Urinary bladder (tissue), 4 donors: Measurements from ENCODE around the gene AFAP1. TPM values are rescaled to one million over a fixed set of nuclear protein-coding genes. Genes with fewer than 3 reads are reported as not detected.

Experiments
- DNase-seq: peaks from one replicate; pipeline ENCODE4 v3.0.0-alpha.2; 2015; ENCODE audit errors: extremely low spot score
- H3K27ac ChIP-seq: one replicate; pipeline ENCODE4 v1.5.1; 2013; ENCODE audit warnings: low read depth, mild to moderate bottlenecking, moderate library complexity
- H3K36me3 ChIP-seq: one replicate; pipeline ENCODE4 v1.6.1; 2013; ENCODE audit warnings: mild to moderate bottlenecking, moderate library complexity; ENCODE audit not compliant: insufficient read depth
- H3K4me1 ChIP-seq: one replicate; pipeline ENCODE4 v1.6.1; 2013; ENCODE audit warnings: mild to moderate bottlenecking, moderate library complexity; ENCODE audit not compliant: insufficient read depth
- H3K4me3 ChIP-seq: one replicate; pipeline ENCODE4 v1.5.1; 2013; ENCODE audit warnings: low read depth, low read length
- WGBS: extraction: QIAGEN DNeasy Blood & Tissue Kit; methylation state at CpG from one replicate; pipeline ENCODE4 v1.1.7; 2013; 5-methylcytosine and 5-hydroxymethylcytosine counted together
- polyA plus RNA-seq: library from polyadenylated mRNA; stranded (reverse); fragments of 200-250 nt; gene quantifications from one replicate; pipeline ENCODE4 v1.2.3, GENCODE V29; 2013
- total RNA-seq: library from RNA; depleted of rRNA; stranded (reverse); fragments of >200 nt; gene quantifications from one replicate; pipeline ENCODE4 v1.2.3, GENCODE V29; 2014
- donor health status: healthy with polysubstance abuse.
- donor health status: healthy.

Gene AFAP1
- total and polyA plus RNA-seq, 2 donors: 27.8 to 41.8 TPM

DNA sequence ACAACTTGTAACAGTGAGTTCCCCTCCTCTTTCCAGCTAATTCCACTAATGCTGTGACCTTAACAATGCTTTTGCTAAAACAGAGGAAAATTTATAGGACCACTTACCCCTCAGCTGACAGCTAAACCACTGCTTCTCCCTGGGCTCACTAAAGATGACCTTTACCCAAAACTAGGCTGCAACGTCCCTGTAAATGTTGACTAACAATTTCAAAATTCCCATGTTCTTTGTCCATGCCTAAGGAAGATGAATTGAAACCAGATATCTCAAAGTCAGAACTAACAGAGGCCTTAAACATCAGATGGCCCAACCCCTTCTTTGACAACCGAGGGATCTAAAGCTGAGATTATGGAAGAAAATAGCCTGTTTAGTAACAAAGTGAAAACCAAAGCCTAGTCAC, 32.5 kb downstream of the AFAP1 start:
- WGBS: 58% methylated on average over 2 of the region's 2 CpGs
- Histone ChIP-seq H3K27ac (no peak overlapping the region), H3K4me3 (no peak overlapping the region), H3K4me1 (peaks cover 4% of the 10 kb centered on the region), H3K36me3 (no peaks in the 10 kb centered on the region)
- DNase-seq: no peak

DNA sequence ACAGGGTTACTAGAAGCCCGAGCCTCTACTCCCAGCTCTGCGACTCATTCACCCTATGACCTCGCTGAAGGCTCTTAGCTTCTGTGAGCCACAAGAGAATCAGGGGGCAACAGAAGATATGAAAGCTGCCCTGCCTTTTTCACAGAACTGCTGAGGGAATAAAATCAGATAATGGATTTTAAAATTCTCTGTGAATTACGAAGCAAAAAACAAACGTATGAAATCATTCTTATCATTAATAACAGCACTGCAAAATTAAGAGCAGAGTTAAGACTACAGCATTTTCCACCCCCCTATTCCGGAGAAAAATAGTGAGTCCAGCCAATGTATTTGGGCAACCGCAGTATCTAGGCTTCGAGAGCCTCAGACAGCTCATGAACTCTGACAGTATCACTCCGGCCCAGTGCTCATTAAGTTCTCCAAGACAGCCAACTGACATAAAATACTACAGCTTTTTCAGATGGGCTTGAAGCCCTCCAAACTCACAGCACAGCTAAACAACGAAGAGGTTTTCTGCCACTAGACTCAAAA, 33.4 kb downstream of the AFAP1 start:
- no peak for DNase-seq
- no peak overlapping the region for H3K4me3 ChIP-seq
- WGBS: 32% methylated on average over 10 of the region's 10 CpGs

DNA sequence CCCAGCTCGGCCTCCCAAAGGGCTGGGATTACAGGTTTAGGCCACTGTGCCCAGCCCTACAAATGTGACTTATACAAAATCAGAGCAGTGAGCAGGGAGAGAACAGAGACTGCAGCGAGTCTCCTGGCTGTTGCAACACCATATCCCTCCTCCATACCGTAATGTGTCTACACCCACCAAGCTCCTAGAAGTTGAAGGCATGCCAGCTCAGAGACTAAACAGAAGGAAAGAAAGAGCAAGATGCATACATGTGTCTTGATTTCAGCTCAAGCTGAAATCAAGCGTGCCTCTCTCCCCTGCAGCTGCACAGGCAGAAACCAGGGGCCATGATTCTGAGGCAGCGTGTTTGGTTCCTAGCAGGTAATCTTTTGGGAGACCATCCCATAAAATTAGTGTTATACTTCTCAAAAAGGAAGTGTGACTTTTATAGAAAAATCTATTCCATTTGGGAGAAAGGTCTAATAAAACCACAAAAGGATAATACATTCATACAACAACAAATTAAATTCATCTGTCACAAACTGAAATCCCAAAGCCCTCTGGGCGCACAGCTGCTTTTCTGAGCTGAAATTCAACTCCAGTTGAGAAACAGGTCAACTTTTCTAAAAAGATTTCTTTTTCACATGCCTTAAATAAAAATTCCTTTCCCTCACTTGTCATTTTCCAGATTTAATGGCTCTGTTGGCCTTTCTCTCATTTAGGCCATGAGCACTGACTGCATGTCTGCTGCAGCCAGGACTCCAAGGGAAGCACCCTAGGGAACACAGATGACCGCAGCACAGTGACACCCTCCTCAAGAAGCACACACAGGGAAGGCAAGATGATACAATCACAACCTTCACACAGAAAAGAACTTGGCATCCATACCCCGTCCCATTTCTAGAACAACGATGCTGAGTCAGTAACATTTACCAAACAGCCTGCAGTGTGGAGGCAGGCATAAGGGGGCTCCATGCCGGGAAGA, 34.4 kb downstream of the AFAP1 start:
- H3K27ac ChIP-seq: no peak overlapping the region
- 32% methylated on average over 10 of the region's 10 CpGs for WGBS
- no peaks in the 10 kb centered on the region for H3K36me3 ChIP-seq
- no peak for DNase-seq
- peaks cover 4% of the 10 kb centered on the region for H3K4me1 ChIP-seq
- no peak overlapping the region for H3K4me3 ChIP-seq

More for the DNA sequence above, 33.4 kb downstream of the AFAP1 start:
- Histone ChIP-seq H3K4me1 (peaks cover 4% of the 10 kb centered on the region), H3K27ac (no peak overlapping the region), H3K36me3 (no peaks in the 10 kb centered on the region)

DNA sequence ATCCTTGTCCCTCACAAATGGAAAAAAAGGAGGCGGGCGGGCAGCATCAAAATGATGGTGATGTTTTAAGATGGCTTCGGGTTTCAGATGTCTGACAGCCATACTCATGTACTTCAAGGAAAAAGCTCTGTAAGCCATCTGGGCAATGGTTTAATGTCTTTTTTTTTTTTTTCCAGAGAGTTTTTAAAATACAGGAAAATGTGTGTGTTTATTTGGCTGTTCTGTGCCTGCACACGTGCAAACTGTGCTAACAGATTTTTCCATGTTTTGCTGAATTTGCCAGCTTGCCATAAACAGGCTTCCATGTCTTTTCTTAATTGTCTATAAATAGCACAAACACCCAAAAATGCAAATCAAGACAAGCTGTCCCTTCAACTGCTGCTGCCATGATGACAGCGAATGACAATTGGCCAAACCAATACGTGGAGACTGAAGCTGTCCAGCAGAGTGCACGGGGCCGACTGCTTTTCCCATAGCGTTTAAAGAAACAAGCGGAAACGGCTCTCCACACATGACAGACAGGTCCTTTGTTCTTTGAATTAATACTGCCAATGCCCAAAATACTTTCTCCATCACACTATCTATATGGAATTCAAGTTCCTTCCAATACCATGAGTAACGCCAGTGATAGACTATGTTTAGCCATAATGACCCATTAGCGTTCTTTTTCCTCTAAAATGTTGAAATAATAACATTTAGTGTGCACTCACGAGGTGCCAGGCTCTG, 35.7 kb downstream of the AFAP1 start:
- H3K4me1 ChIP-seq: peaks cover 2% of the 10 kb centered on the region
- H3K4me3 ChIP-seq: no peak overlapping the region
- DNase-seq: no peak
- no peaks in the 10 kb centered on the region for H3K36me3 ChIP-seq
- H3K27ac ChIP-seq: no peak overlapping the region
- 51% methylated on average over 14 of the region's 14 CpGs for WGBS

DNA sequence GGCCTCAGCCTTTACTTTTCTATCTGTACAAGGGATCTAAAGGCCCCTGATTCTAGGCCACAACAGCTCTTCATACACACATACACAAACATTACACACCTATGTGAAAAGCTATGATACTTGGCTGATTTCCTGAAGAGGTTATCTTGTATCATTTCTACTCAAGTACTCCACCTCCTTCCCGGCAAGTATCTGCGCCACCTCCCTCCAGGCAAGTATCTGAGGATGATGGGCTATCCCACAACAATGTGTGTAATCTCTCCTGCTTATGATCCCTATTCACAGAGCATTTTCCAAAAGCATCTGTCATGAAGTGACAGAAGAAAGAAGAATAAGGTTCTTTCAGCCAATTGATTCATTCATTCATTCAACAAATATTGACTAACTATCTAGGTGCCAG, 36.8 kb downstream of the AFAP1 start:
- Histone ChIP-seq H3K27ac (no peak overlapping the region), H3K4me1 (peaks cover 2% of the 10 kb centered on the region), H3K4me3 (no peak overlapping the region), H3K36me3 (no peaks in the 10 kb centered on the region)
- WGBS: 83% methylated on average over 2 of the region's 2 CpGs
- no peak for DNase-seq

DNA sequence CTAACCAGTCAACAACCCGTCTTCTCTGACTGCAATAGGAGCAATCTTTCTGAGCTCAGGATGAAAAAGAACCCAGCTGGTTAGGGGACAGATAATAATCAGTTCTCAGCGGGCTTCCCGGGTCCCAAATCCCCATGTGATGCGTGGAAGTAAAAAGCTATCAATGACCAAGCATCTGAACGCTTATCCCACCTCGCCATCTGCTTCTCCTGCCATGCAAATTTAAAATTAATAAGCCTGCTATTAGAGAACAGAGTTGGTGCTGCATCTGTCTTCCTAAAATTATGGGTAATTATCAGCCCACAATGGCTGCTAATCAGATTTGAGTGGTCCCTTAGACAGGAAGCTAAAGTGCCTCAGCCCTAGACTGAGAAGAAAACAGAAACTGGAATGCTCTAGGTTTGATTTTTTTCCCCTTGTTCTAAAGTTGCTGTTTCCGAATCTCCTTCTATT, 37.5 kb downstream of the AFAP1 start:
- Histone ChIP-seq H3K27ac (no peak overlapping the region), H3K36me3 (no peaks in the 10 kb centered on the region), H3K4me1 (peaks cover 2% of the 10 kb centered on the region), H3K4me3 (no peak overlapping the region)
- WGBS: 63% methylated on average over 7 of the region's 7 CpGs
- DNase-seq: no peak

DNA sequence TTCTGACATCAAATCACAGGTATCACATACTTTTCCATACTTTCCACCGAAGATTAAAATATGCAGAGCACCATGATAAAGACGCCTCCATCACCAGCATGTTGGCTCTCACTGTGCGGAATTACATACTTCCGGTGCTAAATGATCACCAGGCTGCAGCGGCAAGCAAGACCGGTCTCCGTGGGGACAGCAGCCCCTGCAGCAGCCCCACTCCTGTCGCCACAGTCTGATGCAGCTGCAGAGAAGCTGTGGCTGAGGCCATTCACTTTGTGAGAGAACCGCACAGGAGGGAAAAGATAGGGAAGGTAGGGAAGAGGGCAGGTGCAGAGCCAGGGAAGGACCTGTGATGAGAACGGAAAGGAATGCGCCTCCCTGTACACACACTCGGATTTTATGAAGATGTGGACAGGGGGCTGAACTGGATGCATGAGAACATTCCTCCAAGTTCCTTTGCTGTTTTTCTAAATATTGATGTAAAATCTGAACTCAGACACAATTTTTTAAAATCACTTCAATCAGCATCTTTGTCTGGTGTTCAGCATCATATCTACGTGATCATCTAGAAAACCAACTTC, 38.3 kb downstream of the AFAP1 start:
- 66% methylated on average over 13 of the region's 13 CpGs for WGBS
- H3K4me1 ChIP-seq: peaks cover 2% of the 10 kb centered on the region
- no peak overlapping the region for H3K27ac ChIP-seq

DNA sequence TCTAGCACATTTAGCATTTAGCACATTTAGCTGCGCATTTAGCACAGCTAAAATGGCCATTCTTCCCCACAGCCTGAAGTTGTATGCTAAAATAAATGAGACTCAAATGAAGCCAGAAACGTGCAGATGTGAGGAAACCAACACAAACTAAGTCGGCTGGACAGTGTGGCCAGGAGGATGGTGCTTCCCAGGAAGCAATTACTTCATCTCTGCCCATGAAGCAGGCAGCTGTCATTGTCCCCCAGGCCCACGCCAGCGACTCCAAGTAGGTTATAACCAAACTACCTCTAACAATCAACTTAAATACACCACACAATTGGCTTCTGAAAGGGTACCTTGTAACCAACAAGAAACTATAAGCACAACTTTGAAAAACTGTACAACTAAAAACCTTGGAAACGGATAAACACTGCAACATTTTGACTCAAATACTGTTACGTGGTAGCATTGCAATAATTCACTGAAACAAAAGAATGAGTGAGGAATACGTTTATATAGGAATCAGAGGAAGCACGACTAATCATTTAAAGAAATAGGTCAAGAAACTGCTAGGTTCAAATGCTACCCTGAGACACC, 39.2 kb downstream of the AFAP1 start:
- WGBS: 59% methylated on average over 8 of the region's 9 CpGs
- H3K27ac ChIP-seq: no peak overlapping the region
- H3K4me1 ChIP-seq: peaks cover 2% of the 10 kb centered on the region
- no peak overlapping the region for H3K4me3 ChIP-seq
- no peak for DNase-seq
- no peaks in the 10 kb centered on the region for H3K36me3 ChIP-seq

More for the DNA sequence above, 38.3 kb downstream of the AFAP1 start:
- H3K4me3 ChIP-seq: no peak overlapping the region
- DNase-seq: no peak
- H3K36me3 ChIP-seq: no peaks in the 10 kb centered on the region

DNA sequence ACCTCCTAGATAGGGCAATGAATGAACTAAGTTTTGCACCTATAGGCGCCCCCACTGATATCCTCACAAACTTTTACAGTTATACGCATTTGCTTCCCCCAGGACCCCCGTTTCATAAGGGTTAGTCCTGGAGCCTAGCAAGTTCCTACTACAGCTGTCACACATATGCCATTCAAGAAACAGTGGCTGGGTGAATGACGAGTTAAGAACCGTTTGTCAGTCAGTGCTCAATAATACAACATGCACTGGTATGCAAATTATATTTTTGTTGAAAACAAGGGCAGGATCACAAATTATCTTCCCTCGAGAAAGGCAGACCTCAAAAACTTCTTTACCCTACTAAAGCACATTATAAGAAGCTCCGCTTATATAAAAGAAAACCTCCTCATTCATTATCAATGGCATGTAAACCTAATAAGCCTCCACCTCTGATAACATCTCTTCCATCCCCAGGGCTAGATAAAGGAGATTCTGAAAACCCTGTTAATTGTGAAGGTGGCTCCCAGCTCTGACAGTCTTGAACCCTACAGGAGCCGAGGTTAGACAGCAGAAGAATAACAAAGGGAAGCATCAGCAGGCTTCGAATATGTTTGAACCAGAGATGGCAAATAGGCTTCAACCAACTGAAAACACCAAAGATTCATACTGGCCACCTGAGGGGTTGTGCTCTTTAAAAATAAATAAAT, 40.3 kb downstream of the AFAP1 start:
- DNase-seq: no peak
- no peaks in the 10 kb centered on the region for H3K36me3 ChIP-seq
- peaks cover 2% of the 10 kb centered on the region for H3K4me1 ChIP-seq
- 64% methylated on average over 9 of the region's 9 CpGs for WGBS
- no peak overlapping the region for H3K4me3 ChIP-seq
- no peak overlapping the region for H3K27ac ChIP-seq

DNA sequence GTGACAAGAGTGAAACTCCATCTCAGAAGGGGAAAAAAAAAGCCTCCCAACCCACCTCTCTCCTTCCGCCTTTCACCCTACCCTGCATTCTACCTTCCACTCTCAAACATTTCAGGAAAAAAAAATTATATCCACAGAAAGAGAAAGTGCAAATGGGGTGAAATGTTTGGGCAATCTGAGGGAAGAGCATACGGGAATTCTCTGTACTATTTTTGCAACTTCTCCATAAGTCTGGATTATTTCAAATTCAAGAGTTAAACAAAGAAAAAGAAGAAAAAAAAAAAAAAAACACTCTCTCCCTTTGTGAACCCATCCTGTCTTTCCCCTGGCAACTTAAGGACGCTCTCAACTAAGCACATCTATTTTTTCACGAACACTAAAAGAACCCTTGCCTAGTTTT, 41.3 kb downstream of the AFAP1 start:
- Histone ChIP-seq H3K27ac (no peak overlapping the region), H3K36me3 (no peaks in the 10 kb centered on the region), H3K4me3 (no peak overlapping the region), H3K4me1 (peaks cover 2% of the 10 kb centered on the region)
- no peak for DNase-seq
- WGBS: 60% methylated on average over 4 of the region's 4 CpGs

DNA sequence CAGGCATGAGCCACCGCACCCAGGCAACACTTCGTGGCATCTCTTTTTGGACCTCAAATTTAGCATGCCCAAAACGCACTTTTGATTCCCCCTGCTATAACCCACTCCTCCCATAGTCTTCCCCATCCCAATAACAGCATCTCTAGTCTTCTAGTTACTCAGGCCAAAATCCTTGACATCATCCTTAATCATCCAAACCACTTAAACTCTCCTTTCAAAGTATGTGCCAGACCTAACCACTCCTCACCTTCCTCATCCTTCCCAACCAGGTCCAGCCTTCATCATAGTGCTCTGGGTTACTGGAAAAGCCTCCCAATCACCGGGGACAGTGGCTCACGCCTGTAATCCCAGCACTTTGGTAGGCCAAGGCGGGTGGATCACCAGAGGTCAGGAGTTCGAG, 41.9 kb downstream of the AFAP1 start:
- no peak overlapping the region for H3K4me3 ChIP-seq
- DNase-seq: no peak
- no peaks in the 10 kb centered on the region for H3K4me1 ChIP-seq
- H3K27ac ChIP-seq: no peak overlapping the region
- no peaks in the 10 kb centered on the region for H3K36me3 ChIP-seq
- WGBS: 96% methylated on average over 7 of the region's 7 CpGs

DNA sequence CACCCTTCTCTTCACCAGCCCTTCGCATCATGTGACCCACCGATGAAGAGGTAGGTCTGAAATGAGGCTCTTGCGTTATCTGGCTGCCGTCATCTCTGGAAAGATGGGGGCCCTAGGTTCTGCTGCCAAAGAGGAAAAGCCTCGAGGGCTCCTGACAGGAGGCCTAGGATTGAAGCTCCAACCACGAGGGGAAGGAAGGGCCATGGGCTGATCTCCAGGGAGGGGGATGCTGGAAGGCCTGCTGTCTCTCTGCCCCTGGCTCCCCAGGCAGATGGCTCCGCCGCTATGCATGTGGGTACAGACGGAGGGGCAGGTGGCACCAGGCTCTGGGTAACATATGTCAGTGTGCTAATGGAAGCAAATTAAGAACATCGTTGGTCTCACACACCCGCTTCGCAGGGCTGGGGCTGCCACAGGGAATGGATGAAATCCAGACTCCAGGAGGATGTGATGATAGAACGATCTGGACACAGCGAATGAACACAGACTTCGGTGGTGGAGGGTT, 44.9 kb downstream of the AFAP1 start:
- no peak for DNase-seq
- WGBS: 61% methylated on average over 15 of the region's 15 CpGs
- no peak overlapping the region for H3K4me3 ChIP-seq
- H3K36me3 ChIP-seq: no peaks in the 10 kb centered on the region
- no peak overlapping the region for H3K27ac ChIP-seq
- H3K4me1 ChIP-seq: no peaks in the 10 kb centered on the region
